Liver (tissue), 3 donors: Measurements from ENCODE around the gene LTA4H.

Experiments
- EGR1 ChIP-seq, 2 donors: IDR thresholded peaks; 2 replicates each; pipeline ENCODE4 v1.6.1; 2016 to 2018; ENCODE audit warnings: antibody characterized with exemption in 2 of 2, low read depth in 2 of 2
- FOXA2 ChIP-seq: IDR thresholded peaks from 2 replicates; pipeline ENCODE4 v1.6.1; 2016; ENCODE audit warnings: antibody characterized with exemption
- GABPA ChIP-seq, 2 donors: IDR thresholded peaks in 1 of 2; conservative IDR thresholded peaks in 1 of 2; 2 replicates each; pipeline ENCODE4 v1.6.1; 2016; ENCODE audit warnings: antibody characterized with exemption in 2 of 2, mild to moderate bottlenecking in 1 of 2, moderate library complexity in 1 of 2
- HNF4A ChIP-seq, 2 donors: conservative IDR thresholded peaks; 2 replicates each; pipeline ENCODE4 v1.6.1; 2016; ENCODE audit warnings: antibody characterized with exemption in 2 of 2, mild to moderate bottlenecking in 2 of 2
- JUND ChIP-seq, 2 donors: IDR thresholded peaks; 2 replicates each; pipeline ENCODE4 v1.6.1; 2016; ENCODE audit warnings: antibody characterized with exemption in 2 of 2
- RAD21 ChIP-seq, 2 donors: IDR thresholded peaks; 2 replicates each; pipeline ENCODE4 v1.6.1; 2016; ENCODE audit warnings: antibody characterized with exemption in 2 of 2, mild to moderate bottlenecking in 2 of 2
- SP1 ChIP-seq: IDR thresholded peaks from 2 replicates; pipeline ENCODE4 v1.6.1; 2018; ENCODE audit warnings: antibody characterized with exemption, mild to moderate bottlenecking
- TAF1 ChIP-seq: conservative IDR thresholded peaks from 2 replicates; pipeline ENCODE4 v1.6.1; 2016; ENCODE audit warnings: antibody characterized with exemption, mild to moderate bottlenecking
- YY1 ChIP-seq: IDR thresholded peaks from 2 replicates; pipeline ENCODE4 v1.6.1; 2016; ENCODE audit warnings: antibody characterized with exemption, mild to moderate bottlenecking
- TF ChIP-seq, protein P1 (sequence below): fragments of 150-350 bp; IDR thresholded peaks from 2 replicates; pipeline ENCODE4 v1.5.1; 2017; ENCODE audit warnings: improper control_type of control experiment, low read depth, low read length; ENCODE audit not compliant: missing input control
- TF ChIP-seq, protein P2 (sequence below): IDR thresholded peaks from 2 replicates; pipeline ENCODE4 v1.6.1; 2016; ENCODE audit warnings: antibody characterized with exemption
- TF ChIP-seq, protein P3 (sequence below): IDR thresholded peaks from 2 replicates; pipeline ENCODE4 v1.6.1; 2016; ENCODE audit warnings: antibody characterized with exemption
- TF ChIP-seq, protein P4 (sequence below): IDR thresholded peaks from 2 replicates; pipeline ENCODE4 v1.6.1; 2016; ENCODE audit warnings: antibody characterized with exemption
- TF ChIP-seq, protein P5 (sequence below): IDR thresholded peaks from 2 replicates; pipeline ENCODE4 v1.6.1; 2016; ENCODE audit warnings: antibody characterized with exemption, mild to moderate bottlenecking
- donor health status: healthy.
- donor health status: healthy.

DNA sequence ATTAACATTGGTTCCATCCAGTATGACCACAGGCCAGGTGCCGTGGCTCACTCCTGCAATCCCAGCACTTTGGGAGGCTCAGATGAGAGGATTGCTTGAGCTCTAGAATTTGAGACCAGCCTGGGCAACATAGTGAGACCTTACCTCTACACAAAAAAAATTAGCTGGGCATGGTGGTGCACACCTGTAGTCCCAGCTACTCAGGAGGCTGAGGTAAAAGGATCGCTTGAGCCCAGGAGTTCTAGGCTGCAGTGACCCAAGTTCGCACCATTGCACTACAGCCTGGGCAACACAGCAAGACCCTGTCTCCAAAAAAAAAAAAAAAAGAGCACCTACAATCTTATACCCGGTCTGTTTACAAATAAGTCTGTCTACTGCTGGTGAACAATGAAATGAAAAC, 9.9 kb downstream of the LTA4H start:
- TF ChIP-seq TAF1 (no peak), YY1 (no peak), GABPA (IDR thresholded peaks at IDR 0.05 in 1 of 2, conservative IDR thresholded peaks at IDR 0.05 in 1 of 2) (no peak), JUND (IDR thresholded peaks at IDR 0.05) (no peak), RAD21 (IDR thresholded peaks at IDR 0.05) (no peak), SP1 (no peak), HNF4A (conservative IDR thresholded peaks at IDR 0.05) (no peak), EGR1 (IDR thresholded peaks at IDR 0.05; ENCODE audit: low read depth in 2 of 2) (no peak), FOXA2 (no peak)
- TF ChIP-seq, protein P1, sequence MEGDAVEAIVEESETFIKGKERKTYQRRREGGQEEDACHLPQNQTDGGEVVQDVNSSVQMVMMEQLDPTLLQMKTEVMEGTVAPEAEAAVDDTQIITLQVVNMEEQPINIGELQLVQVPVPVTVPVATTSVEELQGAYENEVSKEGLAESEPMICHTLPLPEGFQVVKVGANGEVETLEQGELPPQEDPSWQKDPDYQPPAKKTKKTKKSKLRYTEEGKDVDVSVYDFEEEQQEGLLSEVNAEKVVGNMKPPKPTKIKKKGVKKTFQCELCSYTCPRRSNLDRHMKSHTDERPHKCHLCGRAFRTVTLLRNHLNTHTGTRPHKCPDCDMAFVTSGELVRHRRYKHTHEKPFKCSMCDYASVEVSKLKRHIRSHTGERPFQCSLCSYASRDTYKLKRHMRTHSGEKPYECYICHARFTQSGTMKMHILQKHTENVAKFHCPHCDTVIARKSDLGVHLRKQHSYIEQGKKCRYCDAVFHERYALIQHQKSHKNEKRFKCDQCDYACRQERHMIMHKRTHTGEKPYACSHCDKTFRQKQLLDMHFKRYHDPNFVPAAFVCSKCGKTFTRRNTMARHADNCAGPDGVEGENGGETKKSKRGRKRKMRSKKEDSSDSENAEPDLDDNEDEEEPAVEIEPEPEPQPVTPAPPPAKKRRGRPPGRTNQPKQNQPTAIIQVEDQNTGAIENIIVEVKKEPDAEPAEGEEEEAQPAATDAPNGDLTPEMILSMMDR, result no peak
- TF ChIP-seq, protein P2, sequence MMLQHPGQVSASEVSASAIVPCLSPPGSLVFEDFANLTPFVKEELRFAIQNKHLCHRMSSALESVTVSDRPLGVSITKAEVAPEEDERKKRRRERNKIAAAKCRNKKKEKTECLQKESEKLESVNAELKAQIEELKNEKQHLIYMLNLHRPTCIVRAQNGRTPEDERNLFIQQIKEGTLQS, result no peak
- TF ChIP-seq, protein P3, sequence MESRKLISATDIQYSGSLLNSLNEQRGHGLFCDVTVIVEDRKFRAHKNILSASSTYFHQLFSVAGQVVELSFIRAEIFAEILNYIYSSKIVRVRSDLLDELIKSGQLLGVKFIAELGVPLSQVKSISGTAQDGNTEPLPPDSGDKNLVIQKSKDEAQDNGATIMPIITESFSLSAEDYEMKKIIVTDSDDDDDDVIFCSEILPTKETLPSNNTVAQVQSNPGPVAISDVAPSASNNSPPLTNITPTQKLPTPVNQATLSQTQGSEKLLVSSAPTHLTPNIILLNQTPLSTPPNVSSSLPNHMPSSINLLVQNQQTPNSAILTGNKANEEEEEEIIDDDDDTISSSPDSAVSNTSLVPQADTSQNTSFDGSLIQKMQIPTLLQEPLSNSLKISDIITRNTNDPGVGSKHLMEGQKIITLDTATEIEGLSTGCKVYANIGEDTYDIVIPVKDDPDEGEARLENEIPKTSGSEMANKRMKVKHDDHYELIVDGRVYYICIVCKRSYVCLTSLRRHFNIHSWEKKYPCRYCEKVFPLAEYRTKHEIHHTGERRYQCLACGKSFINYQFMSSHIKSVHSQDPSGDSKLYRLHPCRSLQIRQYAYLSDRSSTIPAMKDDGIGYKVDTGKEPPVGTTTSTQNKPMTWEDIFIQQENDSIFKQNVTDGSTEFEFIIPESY, result no peak
- TF ChIP-seq, protein P4, sequence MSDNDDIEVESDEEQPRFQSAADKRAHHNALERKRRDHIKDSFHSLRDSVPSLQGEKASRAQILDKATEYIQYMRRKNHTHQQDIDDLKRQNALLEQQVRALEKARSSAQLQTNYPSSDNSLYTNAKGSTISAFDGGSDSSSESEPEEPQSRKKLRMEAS, result no peak
- TF ChIP-seq, protein P5, sequence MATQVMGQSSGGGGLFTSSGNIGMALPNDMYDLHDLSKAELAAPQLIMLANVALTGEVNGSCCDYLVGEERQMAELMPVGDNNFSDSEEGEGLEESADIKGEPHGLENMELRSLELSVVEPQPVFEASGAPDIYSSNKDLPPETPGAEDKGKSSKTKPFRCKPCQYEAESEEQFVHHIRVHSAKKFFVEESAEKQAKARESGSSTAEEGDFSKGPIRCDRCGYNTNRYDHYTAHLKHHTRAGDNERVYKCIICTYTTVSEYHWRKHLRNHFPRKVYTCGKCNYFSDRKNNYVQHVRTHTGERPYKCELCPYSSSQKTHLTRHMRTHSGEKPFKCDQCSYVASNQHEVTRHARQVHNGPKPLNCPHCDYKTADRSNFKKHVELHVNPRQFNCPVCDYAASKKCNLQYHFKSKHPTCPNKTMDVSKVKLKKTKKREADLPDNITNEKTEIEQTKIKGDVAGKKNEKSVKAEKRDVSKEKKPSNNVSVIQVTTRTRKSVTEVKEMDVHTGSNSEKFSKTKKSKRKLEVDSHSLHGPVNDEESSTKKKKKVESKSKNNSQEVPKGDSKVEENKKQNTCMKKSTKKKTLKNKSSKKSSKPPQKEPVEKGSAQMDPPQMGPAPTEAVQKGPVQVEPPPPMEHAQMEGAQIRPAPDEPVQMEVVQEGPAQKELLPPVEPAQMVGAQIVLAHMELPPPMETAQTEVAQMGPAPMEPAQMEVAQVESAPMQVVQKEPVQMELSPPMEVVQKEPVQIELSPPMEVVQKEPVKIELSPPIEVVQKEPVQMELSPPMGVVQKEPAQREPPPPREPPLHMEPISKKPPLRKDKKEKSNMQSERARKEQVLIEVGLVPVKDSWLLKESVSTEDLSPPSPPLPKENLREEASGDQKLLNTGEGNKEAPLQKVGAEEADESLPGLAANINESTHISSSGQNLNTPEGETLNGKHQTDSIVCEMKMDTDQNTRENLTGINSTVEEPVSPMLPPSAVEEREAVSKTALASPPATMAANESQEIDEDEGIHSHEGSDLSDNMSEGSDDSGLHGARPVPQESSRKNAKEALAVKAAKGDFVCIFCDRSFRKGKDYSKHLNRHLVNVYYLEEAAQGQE, result no peak
